Activated CD4-positive, alpha-beta T cell treated with anti-CD3 and anti-CD28 coated beads, Interleukin-2, Interleukin-6, amounts not matched to agents 100 ng/mL and 50 ng/mL, durations not matched to agents 16 hours and 8 hours (primary cell): ENCODE measurements around the gene MSANTD1.

Experiments
- DNase-seq: peaks from one replicate; pipeline ENCODE4 v3.0.0-alpha.2; 2020

The MSANTD1 gene

DNA sequence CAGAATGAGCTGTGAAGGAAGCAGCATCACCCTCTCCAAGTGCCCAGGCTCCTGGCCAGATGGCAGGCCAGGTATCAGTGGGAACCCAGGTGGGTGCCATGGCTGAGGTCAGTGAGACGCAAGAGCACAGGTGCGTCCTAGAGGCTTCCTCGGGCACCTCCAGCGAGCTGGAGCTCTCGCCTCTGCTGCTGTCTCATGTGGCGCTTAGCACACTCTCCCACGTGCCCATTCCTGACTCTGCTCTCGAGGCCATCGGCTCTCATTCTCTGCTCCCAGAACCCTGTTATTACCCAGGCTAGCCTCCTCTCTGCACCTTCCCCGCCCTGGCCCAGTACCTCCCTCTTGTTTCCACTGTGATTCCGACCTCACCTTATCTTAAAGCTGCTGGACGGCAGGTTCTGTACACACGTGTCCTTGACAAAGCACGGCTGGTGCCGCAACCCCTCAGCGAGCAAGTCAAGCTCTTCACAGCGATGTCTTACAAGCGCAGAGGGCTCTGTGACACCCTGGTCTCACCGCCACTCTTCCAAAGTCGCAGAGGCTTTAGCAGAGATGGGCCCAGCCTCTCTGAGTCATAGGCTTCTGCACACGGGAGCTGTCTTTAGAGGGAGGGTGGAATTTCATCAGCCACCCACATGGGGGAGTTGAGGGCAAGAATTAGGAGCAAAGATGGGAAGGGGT, 15.4 kb upstream of the MSANTD1 start:
- DNase-seq, result no peak

DNA sequence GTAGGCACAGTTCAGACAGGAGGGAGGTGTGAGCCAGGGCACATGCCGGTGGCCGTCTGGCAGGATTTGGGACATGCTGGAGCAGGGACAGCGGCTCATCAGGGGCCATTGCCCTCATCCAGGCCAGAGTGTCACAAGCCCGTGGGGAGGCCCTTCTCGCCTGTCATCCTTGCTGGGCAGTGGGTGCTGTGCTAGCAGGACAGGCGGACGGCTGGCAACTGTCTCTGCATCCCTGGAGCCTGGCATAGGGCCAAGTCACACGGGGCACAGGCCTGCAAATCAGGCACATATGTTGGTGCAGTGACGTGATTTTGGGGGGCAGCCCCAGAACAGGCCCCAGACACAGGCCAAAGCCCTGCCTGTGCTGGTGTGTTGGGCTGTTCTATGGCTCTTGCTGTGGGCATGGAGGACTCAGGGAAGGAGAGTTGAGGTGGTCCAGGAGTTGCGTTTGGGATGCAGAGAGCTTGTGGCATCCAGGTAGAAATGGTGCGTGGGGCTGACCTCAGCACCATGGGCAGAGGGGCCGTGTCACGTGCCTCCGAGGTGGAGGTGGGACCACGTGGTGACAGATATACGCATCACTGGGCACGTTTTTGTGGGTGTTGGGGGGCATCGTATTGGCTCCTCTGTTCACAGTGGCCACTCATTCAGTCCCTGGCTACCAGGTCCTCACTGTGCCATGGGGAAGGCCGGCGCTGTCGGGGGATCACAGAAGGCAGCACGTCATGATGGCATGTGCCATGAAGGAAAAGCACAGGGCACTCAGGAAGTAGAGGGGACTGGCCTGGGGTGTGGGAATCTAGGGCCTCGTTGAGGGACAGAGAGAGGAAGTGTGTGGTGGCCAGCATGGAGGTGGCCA, 14.6 kb upstream of the MSANTD1 start:
- no peak for DNase-seq

DNA sequence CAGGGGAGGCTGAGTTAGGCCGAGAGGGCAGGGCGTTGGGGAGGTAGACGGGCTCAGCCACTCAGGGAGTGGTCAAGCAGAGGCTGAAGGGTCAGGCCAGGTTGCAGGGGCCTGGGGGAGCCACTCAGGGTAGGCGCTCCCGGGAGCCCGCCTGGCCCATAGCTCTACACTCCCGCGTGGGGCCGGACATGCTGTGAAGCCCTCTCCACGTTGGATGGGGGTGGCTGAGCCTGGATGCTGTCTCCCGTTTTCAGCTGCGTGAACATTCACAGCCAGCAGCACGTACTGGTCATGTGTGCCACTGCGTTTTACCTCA, 14.0 kb upstream of the MSANTD1 start:
- no peak for DNase-seq

DNA sequence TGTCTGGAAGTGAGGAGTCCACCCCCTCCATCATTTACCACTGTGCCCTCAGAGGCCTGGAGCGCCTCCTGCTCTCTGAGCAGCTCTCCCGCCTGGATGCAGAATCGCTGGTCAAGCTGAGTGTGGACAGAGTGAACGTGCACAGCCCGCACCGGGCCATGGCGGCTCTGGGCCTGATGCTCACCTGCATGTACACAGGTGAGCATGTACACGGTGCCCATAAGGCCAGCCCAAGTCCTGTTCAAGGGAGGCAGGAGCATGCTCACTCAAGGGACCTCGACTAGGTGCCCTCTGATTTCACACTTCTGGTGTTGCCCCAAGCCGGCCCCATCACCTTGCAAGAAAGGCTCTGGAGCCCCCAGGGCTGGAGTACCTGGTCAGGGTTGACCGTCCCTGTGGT, 13.4 kb upstream of the MSANTD1 start:
- no peak for DNase-seq

DNA sequence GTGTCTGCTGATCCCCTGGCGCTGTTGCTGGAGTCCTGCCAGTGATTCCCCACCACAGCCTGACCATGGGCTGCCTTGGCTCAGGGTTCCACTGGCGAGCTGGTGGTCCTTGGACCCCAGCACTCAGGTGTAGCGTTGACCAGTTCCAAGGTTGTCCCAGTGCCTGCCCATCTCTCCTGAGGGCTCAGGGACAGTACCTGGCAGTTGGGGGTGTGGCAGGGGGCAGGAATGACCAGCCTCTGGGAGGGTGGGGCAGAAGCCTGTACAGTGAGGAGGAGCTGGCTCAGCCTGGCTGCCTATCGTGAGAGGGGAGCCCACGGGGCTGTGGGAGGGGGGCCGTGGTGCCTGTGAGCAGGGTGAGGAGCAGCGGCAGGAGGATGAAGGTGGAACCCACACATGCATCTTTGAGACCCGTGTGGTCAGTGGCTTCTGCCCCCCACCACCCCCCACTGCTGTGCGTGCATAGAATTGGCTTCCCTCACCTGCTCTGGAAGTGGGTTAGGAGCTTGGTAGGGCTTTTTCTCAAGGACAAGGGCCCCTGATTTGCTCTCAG, 12.6 kb upstream of the MSANTD1 start:
- DNase-seq, result no peak

DNA sequence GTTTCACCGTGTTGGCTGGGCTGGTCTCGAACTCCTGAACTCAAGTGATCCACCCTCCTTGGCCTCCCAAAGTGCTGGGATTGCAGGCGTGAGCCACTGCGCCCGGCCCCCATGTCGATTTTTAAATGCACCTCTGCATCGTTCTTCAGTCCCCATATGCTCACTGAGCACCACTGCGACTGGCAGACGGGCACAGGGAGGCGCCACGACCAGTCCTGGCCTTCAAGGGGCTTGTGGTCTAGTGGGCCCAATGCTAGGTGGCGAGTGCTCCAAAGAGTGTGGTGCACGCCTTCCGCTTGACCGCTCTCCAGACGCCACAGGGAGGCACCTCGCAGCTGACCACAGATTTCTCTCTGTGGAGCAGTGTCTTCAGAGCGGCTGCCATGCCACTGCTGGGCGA, 11.7 kb upstream of the MSANTD1 start:
- DNase-seq, result no peak

DNA sequence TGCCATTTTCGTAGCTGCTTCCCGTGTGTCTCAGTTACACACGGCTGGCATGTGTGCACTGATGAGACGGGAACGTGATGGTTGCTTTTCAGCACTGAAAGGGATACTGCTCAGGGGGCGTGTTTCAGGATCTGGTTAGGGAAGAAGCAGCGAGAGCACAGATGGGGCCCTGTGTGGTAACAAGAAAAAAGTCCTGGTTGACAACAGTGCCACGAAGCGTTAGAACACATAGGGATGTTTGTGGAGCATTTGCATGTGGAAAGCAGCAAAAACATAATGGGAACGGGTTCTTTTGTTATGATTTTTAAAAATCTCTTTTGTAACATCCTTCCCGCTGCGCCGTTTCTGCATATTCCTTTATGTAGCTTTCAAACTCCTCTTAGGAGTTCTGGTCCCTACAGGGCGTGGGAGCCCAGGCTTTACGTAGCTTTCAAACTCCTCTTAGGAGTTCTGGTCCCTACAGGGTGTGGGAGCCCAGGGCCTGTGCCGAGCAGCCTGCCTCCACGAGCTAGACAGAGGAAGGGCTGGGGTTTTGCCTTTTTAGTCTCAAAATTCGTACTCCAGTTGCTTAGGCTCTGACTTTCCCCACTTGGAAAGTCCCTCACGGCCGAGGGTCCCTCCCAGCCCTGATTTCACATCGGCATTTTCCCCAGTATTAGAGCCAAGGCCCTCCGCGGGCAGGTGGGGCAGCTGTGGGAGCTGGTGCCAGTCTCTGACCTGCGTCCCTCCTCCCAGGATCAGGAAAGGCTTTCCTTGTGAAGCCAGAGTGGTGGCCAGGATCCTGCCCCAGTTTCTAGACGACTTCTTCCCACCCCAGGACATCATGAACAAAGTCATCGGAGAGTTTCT, 11.0 kb upstream of the MSANTD1 start:
- no peak for DNase-seq

DNA sequence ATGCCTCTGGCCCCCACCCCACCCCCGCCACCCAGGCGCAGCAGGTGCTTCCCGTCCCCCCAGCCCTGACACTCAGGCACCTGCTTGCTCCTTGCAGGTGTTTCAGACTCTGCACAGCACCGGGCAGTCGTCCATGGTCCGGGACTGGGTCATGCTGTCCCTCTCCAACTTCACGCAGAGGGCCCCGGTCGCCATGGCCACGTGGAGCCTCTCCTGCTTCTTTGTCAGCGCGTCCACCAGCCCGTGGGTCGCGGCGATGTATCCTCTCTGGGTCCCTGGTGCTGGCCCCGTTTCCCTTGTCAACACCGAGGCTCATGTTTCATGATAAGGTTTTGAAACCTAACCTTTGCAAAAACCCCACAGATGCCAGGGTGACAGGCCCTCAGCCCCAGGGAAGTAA, 10.2 kb upstream of the MSANTD1 start:
- no peak for DNase-seq

DNA sequence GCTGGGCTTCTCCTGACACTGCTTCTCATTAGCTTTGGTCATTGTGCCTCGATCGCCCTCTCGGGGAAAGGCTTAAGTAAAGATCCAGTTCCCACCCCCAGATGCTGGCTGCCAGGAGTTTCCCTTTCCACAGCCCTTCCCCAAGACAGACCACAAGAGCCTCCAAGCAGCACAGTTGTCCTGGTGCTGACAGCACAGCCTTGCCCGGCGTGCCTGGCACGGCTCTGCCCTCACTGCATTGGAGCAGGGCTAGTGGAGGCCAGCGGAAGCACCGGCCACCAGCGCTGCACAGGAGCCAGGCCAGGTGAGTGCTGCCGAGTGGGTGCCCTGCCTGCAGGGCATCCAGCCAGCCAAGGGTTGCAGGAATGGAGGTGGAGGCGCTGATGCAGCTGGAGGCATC, 9.7 kb upstream of the MSANTD1 start:
- no peak for DNase-seq

DNA sequence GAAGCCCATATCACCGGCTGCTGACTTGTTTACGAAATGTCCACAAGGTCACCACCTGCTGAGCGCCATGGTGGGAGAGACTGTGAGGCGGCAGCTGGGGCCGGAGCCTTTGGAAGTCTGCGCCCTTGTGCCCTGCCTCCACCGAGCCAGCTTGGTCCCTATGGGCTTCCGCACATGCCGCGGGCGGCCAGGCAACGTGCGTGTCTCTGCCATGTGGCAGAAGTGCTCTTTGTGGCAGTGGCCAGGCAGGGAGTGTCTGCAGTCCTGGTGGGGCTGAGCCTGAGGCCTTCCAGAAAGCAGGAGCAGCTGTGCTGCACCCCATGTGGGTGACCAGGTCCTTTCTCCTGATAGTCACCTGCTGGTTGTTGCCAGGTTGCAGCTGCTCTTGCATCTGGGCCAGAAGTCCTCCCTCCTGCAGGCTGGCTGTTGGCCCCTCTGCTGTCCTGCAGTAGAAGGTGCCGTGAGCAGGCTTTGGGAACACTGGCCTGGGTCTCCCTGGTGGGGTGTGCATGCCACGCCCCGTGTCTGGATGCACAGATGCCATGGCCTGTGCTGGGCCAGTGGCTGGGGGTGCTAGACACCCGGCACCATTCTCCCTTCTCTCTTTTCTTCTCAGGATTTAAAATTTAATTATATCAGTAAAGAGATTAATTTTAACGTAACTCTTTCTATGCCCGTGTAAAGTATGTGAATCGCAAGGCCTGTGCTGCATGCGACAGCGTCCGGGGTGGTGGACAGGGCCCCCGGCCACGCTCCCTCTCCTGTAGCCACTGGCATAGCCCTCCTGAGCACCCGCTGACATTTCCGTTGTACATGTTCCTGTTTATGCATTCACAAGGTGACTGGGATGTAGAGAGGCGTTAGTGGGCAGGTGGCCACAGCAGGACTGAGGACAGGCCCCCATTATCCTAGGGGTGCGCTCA, 8.7 kb upstream of the MSANTD1 start:
- DNase-seq, result no peak

DNA sequence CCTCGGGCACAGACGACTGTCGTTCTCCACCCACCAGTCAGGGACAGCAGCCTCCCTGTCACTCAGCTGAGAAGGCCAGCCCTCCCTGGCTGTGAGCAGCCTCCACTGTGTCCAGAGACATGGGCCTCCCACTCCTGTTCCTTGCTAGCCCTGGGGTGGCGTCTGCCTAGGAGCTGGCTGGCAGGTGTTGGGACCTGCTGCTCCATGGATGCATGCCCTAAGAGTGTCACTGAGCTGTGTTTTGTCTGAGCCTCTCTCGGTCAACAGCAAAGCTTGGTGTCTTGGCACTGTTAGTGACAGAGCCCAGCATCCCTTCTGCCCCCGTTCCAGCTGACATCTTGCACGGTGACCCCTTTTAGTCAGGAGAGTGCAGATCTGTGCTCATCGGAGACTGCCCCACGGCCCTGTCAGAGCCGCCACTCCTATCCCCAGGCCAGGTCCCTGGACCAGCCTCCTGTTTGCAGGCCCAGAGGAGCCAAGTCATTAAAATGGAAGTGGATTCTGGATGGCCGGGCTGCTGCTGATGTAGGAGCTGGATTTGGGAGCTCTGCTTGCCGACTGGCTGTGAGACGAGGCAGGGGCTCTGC, 7.9 kb upstream of the MSANTD1 start:
- DNase-seq, result no peak

DNA sequence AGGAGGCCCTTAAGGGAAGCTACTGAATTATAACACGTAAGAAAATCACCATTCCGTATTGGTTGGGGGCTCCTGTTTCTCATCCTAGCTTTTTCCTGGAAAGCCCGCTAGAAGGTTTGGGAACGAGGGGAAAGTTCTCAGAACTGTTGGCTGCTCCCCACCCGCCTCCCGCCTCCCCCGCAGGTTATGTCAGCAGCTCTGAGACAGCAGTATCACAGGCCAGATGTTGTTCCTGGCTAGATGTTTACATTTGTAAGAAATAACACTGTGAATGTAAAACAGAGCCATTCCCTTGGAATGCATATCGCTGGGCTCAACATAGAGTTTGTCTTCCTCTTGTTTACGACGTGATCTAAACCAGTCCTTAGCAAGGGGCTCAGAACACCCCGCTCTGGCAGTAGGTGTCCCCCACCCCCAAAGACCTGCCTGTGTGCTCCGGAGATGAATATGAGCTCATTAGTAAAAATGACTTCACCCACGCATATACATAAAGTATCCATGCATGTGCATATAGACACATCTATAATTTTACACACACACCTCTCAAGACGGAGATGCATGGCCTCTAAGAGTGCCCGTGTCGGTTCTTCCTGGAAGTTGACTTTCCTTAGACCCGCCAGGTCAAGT, 6.9 kb upstream of the MSANTD1 start:
- no peak for DNase-seq

DNA sequence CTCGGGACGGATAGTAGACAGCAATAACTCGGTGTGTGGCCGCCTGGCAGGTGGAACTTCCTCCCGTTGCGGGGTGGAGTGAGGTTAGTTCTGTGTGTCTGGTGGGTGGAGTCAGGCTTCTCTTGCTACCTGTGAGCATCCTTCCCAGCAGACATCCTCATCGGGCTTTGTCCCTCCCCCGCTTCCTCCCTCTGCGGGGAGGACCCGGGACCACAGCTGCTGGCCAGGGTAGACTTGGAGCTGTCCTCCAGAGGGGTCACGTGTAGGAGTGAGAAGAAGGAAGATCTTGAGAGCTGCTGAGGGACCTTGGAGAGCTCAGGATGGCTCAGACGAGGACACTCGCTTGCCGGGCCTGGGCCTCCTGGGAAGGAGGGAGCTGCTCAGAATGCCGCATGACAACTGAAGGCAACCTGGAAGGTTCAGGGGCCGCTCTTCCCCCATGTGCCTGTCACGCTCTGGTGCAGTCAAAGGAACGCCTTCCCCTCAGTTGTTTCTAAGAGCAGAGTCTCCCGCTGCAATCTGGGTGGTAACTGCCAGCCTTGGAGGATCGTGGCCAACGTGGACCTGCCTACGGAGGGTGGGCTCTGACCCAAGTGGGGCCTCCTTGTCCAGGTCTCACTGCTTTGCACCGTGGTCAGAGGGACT, 5.7 kb upstream of the MSANTD1 start:
- no peak for DNase-seq

DNA sequence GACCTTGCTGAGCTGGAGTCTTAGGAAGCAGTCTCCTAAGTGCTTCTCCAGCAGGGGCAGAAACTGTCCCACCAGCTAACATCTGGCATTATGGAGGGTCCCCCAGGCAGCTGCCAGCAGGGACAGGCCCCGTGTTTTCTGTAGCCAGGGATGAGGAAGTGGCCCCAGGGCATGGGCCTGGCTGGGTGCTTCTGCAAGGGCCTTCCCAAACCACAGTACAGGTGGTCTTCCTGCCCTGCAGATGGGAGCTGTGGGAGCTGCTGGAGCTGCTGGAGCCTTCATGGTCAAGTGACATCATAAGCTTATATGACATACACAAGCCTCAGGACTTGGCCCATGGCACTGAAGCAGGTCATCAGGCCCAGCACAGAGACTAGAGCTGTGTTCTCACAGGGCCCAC, 5.0 kb upstream of the MSANTD1 start:
- DNase-seq, result no peak

DNA sequence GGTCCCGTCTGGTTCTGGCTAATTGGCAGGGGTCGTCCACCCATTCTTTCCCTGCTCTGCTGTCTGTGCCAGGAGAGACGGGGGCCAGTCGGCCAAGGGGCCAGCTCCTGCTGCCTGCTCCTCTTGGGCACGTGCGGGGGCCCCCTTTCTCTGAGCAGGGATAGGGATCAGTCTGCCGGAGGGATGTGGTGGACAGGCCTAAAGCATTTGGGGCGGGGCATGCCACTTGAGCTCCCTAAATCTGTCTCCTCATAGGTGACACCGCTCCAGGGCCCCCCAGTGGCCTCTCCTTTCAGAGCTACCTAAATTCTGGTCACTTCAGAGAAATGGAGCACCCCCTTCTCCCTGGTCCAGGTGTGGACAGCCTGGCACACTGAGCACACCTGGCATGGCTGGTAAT, 4.2 kb upstream of the MSANTD1 start:
- no peak for DNase-seq

DNA sequence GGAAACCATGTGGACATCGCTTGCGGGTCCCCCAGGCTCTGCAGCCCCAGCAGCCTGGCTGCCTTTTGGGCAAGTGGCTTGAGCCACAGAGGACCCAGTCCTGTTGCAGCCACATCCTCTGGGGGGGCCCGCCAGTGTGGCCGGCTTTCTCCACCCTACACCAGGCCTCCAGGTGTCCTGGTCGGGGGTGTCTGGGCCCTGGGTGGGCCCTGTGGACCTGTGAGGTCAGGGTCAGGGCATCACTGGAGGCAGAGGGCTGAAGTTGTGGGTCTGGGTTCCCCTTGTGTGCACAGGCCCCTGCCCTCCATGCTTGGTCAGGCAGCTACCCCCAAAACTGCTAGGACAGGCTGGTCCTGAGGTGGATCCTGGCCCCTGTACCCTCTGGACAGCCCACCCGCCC, 3.3 kb upstream of the MSANTD1 start:
- no peak for DNase-seq

DNA sequence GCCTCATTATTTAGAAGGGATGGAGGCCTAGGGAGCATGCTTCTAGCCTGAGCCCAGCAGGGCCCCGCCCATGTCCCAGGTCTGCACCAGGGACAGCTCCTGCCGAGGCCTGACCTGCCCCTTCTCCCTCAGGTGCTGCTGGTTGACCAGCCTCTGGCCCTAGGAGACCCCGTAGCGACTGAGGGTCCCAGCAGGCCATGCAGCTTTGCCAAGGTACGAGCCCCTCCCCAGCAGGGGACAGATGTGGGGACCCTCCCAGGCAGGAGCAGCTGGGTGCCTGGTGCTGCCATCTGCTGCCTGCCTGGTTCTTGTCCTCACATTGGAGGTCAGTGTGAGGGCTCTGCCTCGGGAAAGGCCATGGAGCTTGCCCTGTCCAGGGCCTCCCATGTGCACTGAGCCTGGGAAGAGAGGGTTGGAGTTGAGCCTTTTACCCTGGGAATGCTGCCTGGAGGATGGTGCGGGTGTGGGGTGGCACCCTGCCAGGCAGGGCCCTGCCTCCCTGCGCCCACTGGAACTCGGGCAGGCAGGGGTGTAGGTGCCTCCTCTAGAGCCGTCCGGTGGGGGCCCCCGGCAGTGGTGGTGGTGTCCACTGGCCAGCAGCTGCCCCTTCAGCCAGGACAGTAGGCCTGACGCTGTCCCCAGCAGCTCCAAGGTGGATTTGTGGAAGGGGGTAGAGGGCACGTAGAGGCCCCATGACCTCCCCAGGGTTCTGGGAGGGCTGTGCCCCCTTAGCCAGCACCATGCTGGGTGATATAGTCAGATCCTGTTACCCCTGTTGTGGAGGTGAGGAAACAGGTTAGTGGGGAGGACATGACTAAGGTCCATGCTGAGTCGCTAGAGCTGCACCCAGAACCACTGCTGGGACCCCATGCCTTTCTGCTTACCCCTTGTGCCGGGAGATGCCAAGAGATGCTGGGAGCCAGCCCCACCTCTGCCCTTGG, 2.2 kb upstream of the MSANTD1 start:
- no peak for DNase-seq

DNA sequence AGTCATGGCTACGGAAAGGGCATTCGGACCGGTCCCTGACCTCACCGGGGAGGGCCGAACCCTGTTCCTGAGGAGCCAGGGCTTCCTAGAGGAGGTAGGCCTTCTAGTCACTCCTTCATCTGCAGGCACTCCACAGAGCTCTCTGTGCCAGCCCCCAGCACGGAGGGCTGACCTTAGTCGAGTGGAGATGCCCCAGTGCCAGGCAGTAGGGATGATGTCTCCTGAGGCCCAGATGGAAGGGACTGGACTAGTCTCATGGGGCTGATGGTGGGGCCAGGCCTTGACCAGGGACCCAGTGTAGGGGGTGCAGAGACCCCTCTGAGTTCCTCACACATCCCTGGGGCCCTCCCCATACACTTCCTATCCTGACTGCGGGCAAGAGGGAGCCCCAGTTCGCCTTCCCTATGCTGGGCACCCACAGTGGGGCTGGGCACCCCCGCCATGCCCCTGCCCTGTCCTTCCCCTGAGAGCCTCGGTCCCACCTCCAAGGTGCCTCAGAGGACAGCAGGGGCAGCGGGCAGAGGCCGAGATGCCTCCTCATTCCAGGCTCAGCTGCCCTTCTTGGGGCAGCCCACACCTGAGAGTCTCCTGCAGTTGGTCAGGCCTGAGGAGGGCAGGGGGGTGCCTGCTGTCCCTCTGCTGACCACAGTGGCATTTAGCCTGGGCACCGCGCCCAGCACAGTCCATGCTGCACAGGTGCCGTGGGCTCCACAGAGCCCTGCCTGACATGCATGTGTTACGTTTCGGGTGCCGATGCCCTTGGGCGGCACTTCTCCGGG, 1.4 kb upstream of the MSANTD1 start:
- no peak for DNase-seq

DNA sequence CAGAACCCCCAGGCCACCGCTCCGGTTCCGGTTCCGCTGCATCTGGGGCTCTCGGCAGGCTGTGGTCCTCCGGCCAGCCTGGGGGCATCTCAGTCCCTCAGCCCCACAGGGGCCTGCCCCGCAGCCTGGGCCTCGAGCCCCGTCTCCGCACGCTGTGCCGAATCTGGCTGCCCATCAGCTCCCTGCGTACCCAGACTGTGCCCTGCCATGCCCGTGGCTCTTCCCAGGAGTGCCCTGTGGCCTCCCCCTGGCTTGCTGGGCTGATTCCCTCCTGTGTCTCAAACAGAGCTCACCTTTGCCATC, 830 bp upstream of the MSANTD1 start:
- no peak for DNase-seq
